Measurements from ENCODE around the gene TMEM138.

GRCh38 chr11:61315260-61315659 lies 46.9 kb upstream of the TMEM138 start:
- TF ChIP-seq, protein P1, sequence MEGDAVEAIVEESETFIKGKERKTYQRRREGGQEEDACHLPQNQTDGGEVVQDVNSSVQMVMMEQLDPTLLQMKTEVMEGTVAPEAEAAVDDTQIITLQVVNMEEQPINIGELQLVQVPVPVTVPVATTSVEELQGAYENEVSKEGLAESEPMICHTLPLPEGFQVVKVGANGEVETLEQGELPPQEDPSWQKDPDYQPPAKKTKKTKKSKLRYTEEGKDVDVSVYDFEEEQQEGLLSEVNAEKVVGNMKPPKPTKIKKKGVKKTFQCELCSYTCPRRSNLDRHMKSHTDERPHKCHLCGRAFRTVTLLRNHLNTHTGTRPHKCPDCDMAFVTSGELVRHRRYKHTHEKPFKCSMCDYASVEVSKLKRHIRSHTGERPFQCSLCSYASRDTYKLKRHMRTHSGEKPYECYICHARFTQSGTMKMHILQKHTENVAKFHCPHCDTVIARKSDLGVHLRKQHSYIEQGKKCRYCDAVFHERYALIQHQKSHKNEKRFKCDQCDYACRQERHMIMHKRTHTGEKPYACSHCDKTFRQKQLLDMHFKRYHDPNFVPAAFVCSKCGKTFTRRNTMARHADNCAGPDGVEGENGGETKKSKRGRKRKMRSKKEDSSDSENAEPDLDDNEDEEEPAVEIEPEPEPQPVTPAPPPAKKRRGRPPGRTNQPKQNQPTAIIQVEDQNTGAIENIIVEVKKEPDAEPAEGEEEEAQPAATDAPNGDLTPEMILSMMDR (IDR thresholded peaks at IDR 0.05) = no peak
- TF ChIP-seq POLR2A (IDR thresholded peaks at IDR 0.05) = no peak
